ENCODE data around the gene MDFIC2.

Gene MDFIC2

GRCh38 chr3:70186221-70186620 is 126.2 kb downstream of the MDFIC2 start:
- DNase-seq (ENCODE audit: low read depth) = no peak
- no peak overlapping the region for H3K4me3 ChIP-seq (replicated peaks; ENCODE audit: low read depth, low read length)
- TF ChIP-seq, protein P1, sequence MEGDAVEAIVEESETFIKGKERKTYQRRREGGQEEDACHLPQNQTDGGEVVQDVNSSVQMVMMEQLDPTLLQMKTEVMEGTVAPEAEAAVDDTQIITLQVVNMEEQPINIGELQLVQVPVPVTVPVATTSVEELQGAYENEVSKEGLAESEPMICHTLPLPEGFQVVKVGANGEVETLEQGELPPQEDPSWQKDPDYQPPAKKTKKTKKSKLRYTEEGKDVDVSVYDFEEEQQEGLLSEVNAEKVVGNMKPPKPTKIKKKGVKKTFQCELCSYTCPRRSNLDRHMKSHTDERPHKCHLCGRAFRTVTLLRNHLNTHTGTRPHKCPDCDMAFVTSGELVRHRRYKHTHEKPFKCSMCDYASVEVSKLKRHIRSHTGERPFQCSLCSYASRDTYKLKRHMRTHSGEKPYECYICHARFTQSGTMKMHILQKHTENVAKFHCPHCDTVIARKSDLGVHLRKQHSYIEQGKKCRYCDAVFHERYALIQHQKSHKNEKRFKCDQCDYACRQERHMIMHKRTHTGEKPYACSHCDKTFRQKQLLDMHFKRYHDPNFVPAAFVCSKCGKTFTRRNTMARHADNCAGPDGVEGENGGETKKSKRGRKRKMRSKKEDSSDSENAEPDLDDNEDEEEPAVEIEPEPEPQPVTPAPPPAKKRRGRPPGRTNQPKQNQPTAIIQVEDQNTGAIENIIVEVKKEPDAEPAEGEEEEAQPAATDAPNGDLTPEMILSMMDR (IDR thresholded peaks at IDR 0.05; ENCODE audit: low read length, missing control alignments) = no peak

- H3K4me3 ChIP-seq (replicated peaks; ENCODE audit: low read depth, low read length) = no peak overlapping the region
- no peak for DNase-seq (ENCODE audit: low read depth)
- TF ChIP-seq, protein P1 (IDR thresholded peaks at IDR 0.05; ENCODE audit: low read length, missing control alignments) = no peak
Observed at GRCh38 chr3:70185661-70186060, 126.8 kb downstream of the MDFIC2 start.

- no peak for DNase-seq (ENCODE audit: low read depth)
- no peak overlapping the region for H3K4me3 ChIP-seq (replicated peaks; ENCODE audit: low read depth, low read length)
- TF ChIP-seq, protein P1 (IDR thresholded peaks at IDR 0.05; ENCODE audit: low read length, missing control alignments) = no peak
Observed at GRCh38 chr3:70183781-70184504, 128.5 kb downstream of the MDFIC2 start.

DNA sequence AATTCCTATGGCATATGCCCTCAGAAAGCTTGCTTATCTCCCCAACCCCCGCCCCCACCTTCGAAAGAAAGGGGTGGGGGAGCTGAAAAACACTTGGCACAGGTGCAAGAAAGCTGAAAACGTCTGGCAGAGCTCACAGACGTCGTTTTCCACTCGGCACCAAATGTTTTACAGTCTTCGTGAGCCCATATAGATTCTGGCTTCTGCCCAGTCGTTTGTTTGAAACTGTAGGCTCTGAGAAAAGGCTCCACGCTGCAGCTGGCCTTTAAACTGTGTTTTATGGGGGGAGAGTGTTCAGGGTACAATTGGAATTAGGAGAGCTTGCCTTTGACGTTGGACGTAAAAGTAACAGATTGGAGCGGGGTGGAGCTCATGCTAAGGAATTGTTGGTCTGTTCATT is 130.3 kb downstream of the MDFIC2 start:
- TF ChIP-seq, protein P1 (IDR thresholded peaks at IDR 0.05; ENCODE audit: low read length, missing control alignments) = no peak
- no peak overlapping the region for H3K4me3 ChIP-seq (replicated peaks; ENCODE audit: low read depth, low read length)
- DNase-seq (ENCODE audit: low read depth) = no peak

DNA sequence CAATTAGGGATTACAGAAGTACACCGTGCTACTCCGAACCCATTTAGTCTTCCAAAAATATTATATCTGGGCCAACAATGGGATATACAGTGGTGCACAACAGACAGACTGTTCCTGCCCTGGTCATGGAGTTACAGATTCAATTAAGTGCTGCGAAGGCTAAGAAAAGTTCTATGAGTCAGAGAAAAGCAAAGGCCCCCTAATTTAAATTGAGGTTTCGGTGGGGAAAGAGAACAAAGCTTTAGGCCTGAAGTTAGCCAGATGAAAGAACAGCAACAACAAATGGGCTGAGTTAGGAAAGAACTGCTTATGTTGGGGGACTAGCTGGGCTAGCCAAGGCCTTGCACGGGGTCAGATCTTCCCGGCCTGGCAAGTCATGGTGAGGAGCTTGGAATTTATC is 131.8 kb downstream of the MDFIC2 start:
- TF ChIP-seq, protein P1 (IDR thresholded peaks at IDR 0.05; ENCODE audit: low read length, missing control alignments) = no peak

DNA sequence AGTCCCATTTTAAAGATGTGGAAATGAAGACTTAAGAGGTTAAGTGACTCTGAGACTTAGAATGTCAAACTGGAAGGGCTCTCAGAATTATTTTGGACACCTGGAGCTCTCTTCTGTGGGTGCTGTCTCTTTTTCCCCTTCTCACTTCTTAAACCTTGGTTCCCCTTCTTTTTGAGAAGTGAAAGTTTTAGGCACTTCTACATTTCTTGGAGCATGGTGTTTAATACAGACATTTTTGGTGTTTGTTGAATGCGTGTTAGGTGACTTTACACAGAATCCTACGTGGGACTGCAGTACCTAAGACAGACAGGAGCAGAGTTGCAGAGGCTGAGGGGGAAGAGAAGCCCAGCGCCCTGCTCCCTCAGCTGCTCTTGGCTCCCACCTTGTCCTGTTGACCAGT is 133.3 kb downstream of the MDFIC2 start:
- no peak for DNase-seq (ENCODE audit: low read depth)
- H3K4me3 ChIP-seq (replicated peaks; ENCODE audit: low read depth, low read length) = no peak overlapping the region
- TF ChIP-seq, protein P1 (IDR thresholded peaks at IDR 0.05; ENCODE audit: low read length, missing control alignments) = no peak

More for the DNA sequence above, 131.8 kb downstream of the MDFIC2 start:
- DNase-seq (ENCODE audit: low read depth) = no peak
- H3K4me3 ChIP-seq (replicated peaks; ENCODE audit: low read depth, low read length) = no peak overlapping the region

All from fibroblast of pulmonary artery (primary cell).